DMS153 treated with DMSO at 0.1 percent for 48 hours (cell line): Measurements from ENCODE around the gene ZNF232.
"Not testable (repeated sequence)": the region's sequence is repeated elsewhere in the genome, so short reads cannot be mapped to it uniquely, and the experiment has no call there.

Experiments
- DNase-seq: peaks from one replicate; lab custom pipeline; 2025; ENCODE audit not compliant: unreplicated experiment; lab: John Stamatoyannopoulos, UW

ZNF232 gene

GRCh38 chr17:5099271-5099670, 12.4 kb downstream of the ZNF232 start:
- no peak for DNase-seq

- no peak for DNase-seq
Measured at GRCh38 chr17:5097101-5097834, 14.4 kb downstream of the ZNF232 start.

- DNase-seq: no peak
Measured at GRCh38 chr17:5096731-5097100, 15.0 kb downstream of the ZNF232 start.

GRCh38 chr17:5092218-5093010, 19.3 kb downstream of the ZNF232 start:
- DNase-seq: no peak

GRCh38 chr17:5080591-5080990, 31.1 kb downstream of the ZNF232 start:
- no peak for DNase-seq

GRCh38 chr17:5078106-5079028, 33.3 kb downstream of the ZNF232 start, which contains the start of gene ZFP3:
ZFP3 (plus strand) TSS chr17:5078467; CDS start chr17:5091505, 13,038 bp downstream.
- peak; percentile 13 for DNase-seq

GRCh38 chr17:5077781-5078105, 33.9 kb downstream of the ZNF232 start:
- no peak for DNase-seq

GRCh38 chr17:5077275-5077674, 34.4 kb downstream of the ZNF232 start:
- DNase-seq: not testable (repeated sequence)

- not testable (repeated sequence) for DNase-seq
Measured at GRCh38 chr17:5075472-5075871, 36.2 kb downstream of the ZNF232 start.

GRCh38 chr17:5069724-5070123, 42.0 kb downstream of the ZNF232 start:
- no peak for DNase-seq

GRCh38 chr17:5068236-5068635, 43.4 kb downstream of the ZNF232 start:
- no peak for DNase-seq

- DNase-seq: no peak
Measured at GRCh38 chr17:5065227-5065744, 46.4 kb downstream of the ZNF232 start.
